Spleen (tissue), 11 donors: ENCODE data around the gene CENPM. TPM values are rescaled to one million over a fixed set of nuclear protein-coding genes. Genes with fewer than 3 reads are reported as not detected.

Experiments
- DNase-seq: peaks from one replicate; pipeline ENCODE4 v3.0.0-alpha.2; 2020
- H3K27ac ChIP-seq, 8 donors: fragments of 200-600 bp; sonication (generic) in 7 of 8; 1 replicate in 4 of 8; 2 replicates in 4 of 8; pipeline versions ENCODE4 v1.5.0 to v1.8.0; 2016 to 2021; ENCODE audit warnings: inconsistent platforms in 4 of 8, mild to moderate bottlenecking in 4 of 8, moderate library complexity in 1 of 8
- H3K27me3 ChIP-seq, 7 donors: fragments of 200-600 bp; sonication (generic) in 6 of 7; replicated peaks in 1 of 7; 1 replicate in 4 of 7; 2 replicates in 3 of 7; pipeline versions ENCODE4 v1.5.0 to v1.8.0; 2016 to 2021; ENCODE audit warnings: inconsistent platforms in 3 of 7, mild to moderate bottlenecking in 1 of 7
- H3K36me3 ChIP-seq, 6 donors: fragments of 200-600 bp; sonication (generic) in 5 of 6; 1 replicate in 4 of 6; 2 replicates in 2 of 6; pipeline versions ENCODE4 v1.5.0 to v1.8.0; 2016 to 2021; ENCODE audit warnings: inconsistent platforms in 2 of 6
- H3K4me1 ChIP-seq, 6 donors: fragments of 200-600 bp; sonication (generic) in 5 of 6; 1 replicate in 3 of 6; 2 replicates in 3 of 6; pipeline versions ENCODE4 v1.5.0 to v1.8.0; 2016 to 2021; ENCODE audit warnings: inconsistent platforms in 3 of 6
- H3K4me3 ChIP-seq, 8 donors: fragments of 200-600 bp; sonication (generic) in 7 of 8; 1 replicate in 4 of 8; 2 replicates in 4 of 8; pipeline versions ENCODE4 v1.5.0 to v1.8.0; 2016 to 2021; ENCODE audit warnings: inconsistent platforms in 4 of 8, mild to moderate bottlenecking in 4 of 8, moderate library complexity in 2 of 8
- H3K9me3 ChIP-seq, 8 donors: fragments of 200-600 bp; sonication (generic) in 7 of 8; 1 replicate in 4 of 8; 2 replicates in 4 of 8; pipeline versions ENCODE4 v1.5.0 to v1.8.0; 2016 to 2021; ENCODE audit warnings: inconsistent platforms in 4 of 8
- CTCF ChIP-seq, 11 experiments: fragments of 200-600 bp in 7 of 11; fragments of 450-650 bp in 4 of 11; sonication (generic) in 4 of 11; IDR thresholded peaks in 8 of 11; conservative IDR thresholded peaks in 3 of 11; 1 replicate in 7 of 11; 2 replicates in 4 of 11; pipeline versions ENCODE4 v1.4.0 to v1.8.0; 2016 to 2021; ENCODE audit warnings: antibody characterized with exemption in 11 of 11, inconsistent platforms in 4 of 11, mild to moderate bottlenecking in 1 of 11
- POLR2A ChIP-seq, 3 donors: fragments of 450-650 bp; IDR thresholded peaks; one replicate each; pipeline ENCODE4 v1.5.1; 2017; ENCODE audit warnings: antibody characterized with exemption in 3 of 3, mild to moderate bottlenecking in 1 of 3
- POLR2AphosphoS5 ChIP-seq, 3 donors: sonication (generic); formaldehyde crosslinking; IDR thresholded peaks; one replicate each; pipeline ENCODE4 v1.5.1; 2017; ENCODE audit warnings: antibody characterized with exemption in 3 of 3
- WGBS, 5 donors: extraction: QIAGEN DNeasy Blood & Tissue Kit in 3 of 5; methylation state at CpG; one replicate each; pipeline versions ENCODE4 v1.1.5 to v1.1.7; 2013 to 2018; 5-methylcytosine and 5-hydroxymethylcytosine counted together
- intact Hi-C: fragments of 100-400 bp; cut with DNase I; formaldehyde crosslinking; loops from one replicate; pipeline ENCODE4 v1.15.0; 2023; ENCODE audit warnings: low total_unique reads
- polyA plus RNA-seq, 3 donors: library from polyadenylated mRNA; stranded (reverse); fragments of 200-250 nt; gene quantifications; one replicate each; pipeline ENCODE4 v1.2.1, GENCODE V29; 2013
- total RNA-seq, 7 donors: library from RNA; depleted of rRNA in 3 of 7; stranded (reverse); fragments of >200 nt in 3 of 7; fragmentation: NEBNext Ultra II Directional in 4 of 7; extraction: Animal tissue kit (Norgen Biotek cat#: 25700) in 4 of 7; gene quantifications; one replicate each; pipeline versions ENCODE4 v1.1.0 to v1.2.1, GENCODE V29; 2016 to 2021
- donor health status: healthy with polysubstance abuse.
- donor health status: DM: no; HTN: no; CAD: no; lungs with moderate emphysema.
- donor health status: DM: no; HTN: no; CAD: no.
- donor health status: Bipolar disorder and iron deficiency.
- donor health status: healthy.
- donor health status: DM: no; HTN: no; CAD: no.
- donor health status: DM: yes; HTN: yes; CAD: no.

Gene CENPM
- total and polyA plus RNA-seq, 10 donors, result 3.3 to 63.1 (median 15.4) TPM

GRCh38 chr22:41922940-41923594 lies 23.9 kb downstream of the CENPM start:
- intact Hi-C loops, result no loop called here
- TF ChIP-seq POLR2A (IDR thresholded peaks at IDR 0.05) (no peak), POLR2AphosphoS5 (IDR thresholded peaks at IDR 0.05) (peak in 2 of 3 donors; percentile 42 to 68), CTCF (IDR thresholded peaks at IDR 0.05 in 8 of 11, conservative IDR thresholded peaks at IDR 0.05 in 3 of 11) (no peak)
- H3K9me3 ChIP-seq, result no peaks in the 10 kb centered on the region
- WGBS, 5 donors, result 82 to 98% (median 86%) methylated on average over 4 of the region's 4 CpGs
- H3K4me1 ChIP-seq, result peaks cover 15 to 100% (median 84%) of the 10 kb centered on the region in 6 donors
- H3K4me3 ChIP-seq, result peak overlapping the region in 4 of 8 donors; percentile 5 to 84 (median 12)
- peaks cover 0 to 15% (median 0%) of the 10 kb centered on the region in 6 donors for H3K36me3 ChIP-seq
- H3K27ac ChIP-seq, result peak overlapping the region in 5 of 8 donors; percentile 91 to 99 (median 93)
- no peak for DNase-seq
- peaks cover 0 to 59% (median 20%) of the 10 kb centered on the region in 7 donors for H3K27me3 ChIP-seq

- peak overlapping the region in 1 of 8 donors; percentile 84 for H3K4me3 ChIP-seq
- no peaks in the 10 kb centered on the region for H3K9me3 ChIP-seq
- intact Hi-C loops, result no loop called here
- DNase-seq, result peak; percentile 64
- H3K27me3 ChIP-seq, result peaks cover 0 to 65% (median 20%) of the 10 kb centered on the region in 7 donors
- WGBS, 5 donors, result 62 to 74% (median 70%) methylated on average over 5 of the region's 5 CpGs
- TF ChIP-seq CTCF (IDR thresholded peaks at IDR 0.05 in 8 of 11, conservative IDR thresholded peaks at IDR 0.05 in 3 of 11) (no peak), POLR2A (IDR thresholded peaks at IDR 0.05) (no peak), POLR2AphosphoS5 (IDR thresholded peaks at IDR 0.05) (no peak)
- H3K27ac ChIP-seq, result peak overlapping the region in 6 of 8 donors; percentile 23 to 99 (median 92)
- H3K4me1 ChIP-seq, result peaks cover 19 to 100% (median 84%) of the 10 kb centered on the region in 6 donors
- H3K36me3 ChIP-seq, result peaks cover 0 to 15% (median 0%) of the 10 kb centered on the region in 6 donors
These were observed 24.6 kb downstream of the CENPM start for GRCh38 chr22:41922328-41922727.

- TF ChIP-seq POLR2AphosphoS5 (IDR thresholded peaks at IDR 0.05), result peak; percentile 70 to 75 (median 75)
- TF ChIP-seq POLR2A (IDR thresholded peaks at IDR 0.05), result no peak
- peaks cover 0 to 15% (median 0%) of the 10 kb centered on the region in 6 donors for H3K36me3 ChIP-seq
- intact Hi-C loops, result no loop called here
- 29 to 43% (median 36%) methylated on average over 11 to 21 of the region's 21 CpGs for WGBS, 5 donors
- peaks cover 22 to 98% (median 74%) of the 10 kb centered on the region in 6 donors for H3K4me1 ChIP-seq
- H3K9me3 ChIP-seq, result no peaks in the 10 kb centered on the region
- peaks cover 0 to 65% (median 18%) of the 10 kb centered on the region in 7 donors for H3K27me3 ChIP-seq
- H3K27ac ChIP-seq, result peak overlapping the region; percentile 63 to 99 (median 90)
- DNase-seq, result peak; percentile 90
- peak overlapping the region in 6 of 8 donors; percentile 41 to 70 (median 46) for H3K4me3 ChIP-seq
These were observed 26.5 kb downstream of the CENPM start for GRCh38 chr22:41920271-41920976.

GRCh38 chr22:41919357-41920224 lies 27.4 kb downstream of the CENPM start:
- H3K36me3 ChIP-seq, result peaks cover 0 to 13% (median 0%) of the 10 kb centered on the region in 6 donors
- WGBS, 5 donors, result 1 to 3% (median 2%) methylated on average over 20 to 62 of the region's 62 CpGs
- intact Hi-C loops, result no loop called here
- TF ChIP-seq POLR2AphosphoS5 (IDR thresholded peaks at IDR 0.05), result peak; percentile 84 to 94 (median 85)
- peak in 2 of 3 donors; percentile 6 to 30 for TF ChIP-seq POLR2A (IDR thresholded peaks at IDR 0.05)
- no peak for TF ChIP-seq CTCF (IDR thresholded peaks at IDR 0.05 in 8 of 11, conservative IDR thresholded peaks at IDR 0.05 in 3 of 11)
- peaks cover 26 to 98% (median 79%) of the 10 kb centered on the region in 6 donors for H3K4me1 ChIP-seq
- peak overlapping the region; percentile 33 to 70 (median 42) for H3K4me3 ChIP-seq
- peaks cover 0 to 67% (median 23%) of the 10 kb centered on the region in 7 donors for H3K27me3 ChIP-seq
- no peaks in the 10 kb centered on the region for H3K9me3 ChIP-seq
- peak overlapping the region; percentile 63 to 99 (median 90) for H3K27ac ChIP-seq
- peak; percentile 95 for DNase-seq
